Measurements from ENCODE around the gene KMO. TPM values are rescaled to one million over a fixed set of nuclear protein-coding genes. Genes with fewer than 3 reads are reported as not detected.

Gene KMO
- total RNA-seq, 4 donors from 2014 or later, result 0.45 TPM; not detected in 3

DNA sequence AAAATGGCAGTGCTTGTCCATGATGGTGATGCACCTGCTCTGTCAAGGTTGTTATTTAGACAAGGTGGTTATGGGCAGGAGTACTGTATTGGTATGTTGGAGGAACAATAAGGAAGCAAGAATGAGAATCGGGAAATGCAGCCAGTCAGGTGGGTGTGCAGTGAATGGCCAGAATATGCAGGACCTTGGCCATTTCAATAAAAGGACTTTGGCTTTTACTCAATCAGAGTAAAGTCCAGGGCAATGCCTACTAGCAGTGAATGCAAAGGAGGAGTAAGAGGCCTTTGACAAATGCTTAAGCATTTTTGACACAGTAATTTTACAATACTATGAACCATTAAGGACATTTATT is 110.4 kb downstream of the KMO start:
- Histone ChIP-seq H3K4me3 (no peak overlapping the region), H3K9me3 (no peaks in the 10 kb centered on the region), H3K27ac (no peak overlapping the region), H3K27me3 (no peaks in the 10 kb centered on the region), H3K36me3 (no peaks in the 10 kb centered on the region), H3K4me1 (peaks cover 28% of the 10 kb centered on the region)
- 91% methylated on average over 1 of the region's 1 CpG for WGBS
- DNase-seq (ENCODE audit: low spot score in 2 of 2), result no peak
- TF ChIP-seq, protein P1, sequence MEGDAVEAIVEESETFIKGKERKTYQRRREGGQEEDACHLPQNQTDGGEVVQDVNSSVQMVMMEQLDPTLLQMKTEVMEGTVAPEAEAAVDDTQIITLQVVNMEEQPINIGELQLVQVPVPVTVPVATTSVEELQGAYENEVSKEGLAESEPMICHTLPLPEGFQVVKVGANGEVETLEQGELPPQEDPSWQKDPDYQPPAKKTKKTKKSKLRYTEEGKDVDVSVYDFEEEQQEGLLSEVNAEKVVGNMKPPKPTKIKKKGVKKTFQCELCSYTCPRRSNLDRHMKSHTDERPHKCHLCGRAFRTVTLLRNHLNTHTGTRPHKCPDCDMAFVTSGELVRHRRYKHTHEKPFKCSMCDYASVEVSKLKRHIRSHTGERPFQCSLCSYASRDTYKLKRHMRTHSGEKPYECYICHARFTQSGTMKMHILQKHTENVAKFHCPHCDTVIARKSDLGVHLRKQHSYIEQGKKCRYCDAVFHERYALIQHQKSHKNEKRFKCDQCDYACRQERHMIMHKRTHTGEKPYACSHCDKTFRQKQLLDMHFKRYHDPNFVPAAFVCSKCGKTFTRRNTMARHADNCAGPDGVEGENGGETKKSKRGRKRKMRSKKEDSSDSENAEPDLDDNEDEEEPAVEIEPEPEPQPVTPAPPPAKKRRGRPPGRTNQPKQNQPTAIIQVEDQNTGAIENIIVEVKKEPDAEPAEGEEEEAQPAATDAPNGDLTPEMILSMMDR (IDR thresholded peaks at IDR 0.05), result no peak
- TF ChIP-seq EP300 (IDR thresholded peaks at IDR 0.05), result no peak
- no peak for TF ChIP-seq POLR2A (IDR thresholded peaks at IDR 0.05)
- TF ChIP-seq POLR2AphosphoS5 (IDR thresholded peaks at IDR 0.05), result no peak

DNA sequence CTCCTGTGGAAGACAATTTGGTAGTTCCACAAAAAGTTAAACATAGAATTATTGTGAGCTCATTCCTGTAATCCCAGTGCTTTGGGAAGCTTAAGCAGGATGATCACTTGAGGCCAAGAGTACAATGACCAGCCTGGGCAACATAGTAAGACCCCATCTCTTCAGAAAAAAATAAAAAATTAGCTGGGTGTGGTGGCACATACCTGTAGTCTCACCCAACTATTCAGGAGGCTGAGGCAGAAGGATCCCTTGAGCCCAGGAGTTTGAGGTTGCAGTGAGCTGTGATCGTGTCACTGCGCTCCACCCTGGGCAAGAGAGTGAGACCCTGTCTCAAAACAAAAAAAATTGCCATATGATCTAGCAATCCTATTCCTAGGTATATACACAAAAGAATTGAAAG is 112.1 kb downstream of the KMO start:
- no peak overlapping the region for H3K4me3 ChIP-seq
- peaks cover 11% of the 10 kb centered on the region for H3K4me1 ChIP-seq
- TF ChIP-seq EP300 (IDR thresholded peaks at IDR 0.05) (no peak), POLR2A (IDR thresholded peaks at IDR 0.05) (no peak), POLR2AphosphoS5 (IDR thresholded peaks at IDR 0.05) (no peak)
- TF ChIP-seq, protein P1 (IDR thresholded peaks at IDR 0.05), result no peak
- H3K9me3 ChIP-seq, result no peaks in the 10 kb centered on the region
- WGBS, result 93% methylated on average over 2 of the region's 2 CpGs
- no peak overlapping the region for H3K27ac ChIP-seq
- H3K36me3 ChIP-seq, result no peaks in the 10 kb centered on the region
- H3K27me3 ChIP-seq, result no peaks in the 10 kb centered on the region
- DNase-seq (ENCODE audit: low spot score in 2 of 2), result no peak

DNA sequence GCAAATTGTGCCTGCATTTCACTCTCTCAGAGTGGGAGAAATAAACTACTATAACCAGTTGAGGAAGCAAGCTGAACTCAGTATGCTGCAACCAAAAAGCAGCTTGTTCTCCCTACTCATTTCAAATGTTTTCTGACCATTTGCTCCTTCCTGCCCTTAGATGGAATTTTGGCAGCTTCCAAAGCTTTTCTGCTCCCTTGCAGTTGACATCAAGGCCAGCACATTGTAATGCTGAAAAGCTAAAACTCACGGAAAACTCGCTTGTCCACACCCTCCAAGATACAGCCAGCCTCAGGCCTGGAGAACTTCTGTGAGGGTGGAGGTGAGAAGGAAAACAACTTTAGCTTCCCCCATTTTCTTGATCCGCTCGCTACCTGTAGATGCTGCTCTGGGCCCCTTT is 113.0 kb downstream of the KMO start:
- Histone ChIP-seq H3K9me3 (no peaks in the 10 kb centered on the region), H3K27me3 (no peaks in the 10 kb centered on the region), H3K4me1 (peaks cover 8% of the 10 kb centered on the region), H3K36me3 (no peaks in the 10 kb centered on the region), H3K4me3 (no peak overlapping the region), H3K27ac (no peak overlapping the region)
- DNase-seq (ENCODE audit: low spot score in 2 of 2), result no peak
- TF ChIP-seq, protein P1 (IDR thresholded peaks at IDR 0.05), result no peak
- TF ChIP-seq EP300 (IDR thresholded peaks at IDR 0.05) (no peak), POLR2AphosphoS5 (IDR thresholded peaks at IDR 0.05) (no peak), POLR2A (IDR thresholded peaks at IDR 0.05) (no peak)
- 78% methylated on average over 4 of the region's 4 CpGs for WGBS

Other genes with a start within 250 kb of the KMO start
- gene RGS7, start 175.2 kb upstream of the KMO start, total RNA-seq, result not detected
- 10 to 100 TPM; 24.2 to 65.8 (median 51.2) TPM for gene FH, start 12.6 kb upstream of the KMO start, total RNA-seq
- 10 to 100 TPM in 3 of 4 donors, 1 to 10 TPM in 1; 8.0 to 14.3 (median 12.1) TPM for gene CHML, start 108.0 kb downstream of the KMO start, total RNA-seq
- 10 to 100 TPM; 16.9 to 41.8 (median 28.4) TPM for gene OPN3, start 108.0 kb downstream of the KMO start, total RNA-seq
- not detected for gene WDR64, start 119.9 kb downstream of the KMO start, total RNA-seq